Measurements from ENCODE around the gene MIPEP.
"Not testable (repeated sequence)": the region's sequence is repeated elsewhere in the genome, so short reads cannot be mapped to it uniquely, and the experiment has no call there.

The MIPEP gene

GRCh38 chr13:23749288-23749873 is 139.8 kb downstream of the MIPEP start:
- TF ChIP-seq, protein P1, sequence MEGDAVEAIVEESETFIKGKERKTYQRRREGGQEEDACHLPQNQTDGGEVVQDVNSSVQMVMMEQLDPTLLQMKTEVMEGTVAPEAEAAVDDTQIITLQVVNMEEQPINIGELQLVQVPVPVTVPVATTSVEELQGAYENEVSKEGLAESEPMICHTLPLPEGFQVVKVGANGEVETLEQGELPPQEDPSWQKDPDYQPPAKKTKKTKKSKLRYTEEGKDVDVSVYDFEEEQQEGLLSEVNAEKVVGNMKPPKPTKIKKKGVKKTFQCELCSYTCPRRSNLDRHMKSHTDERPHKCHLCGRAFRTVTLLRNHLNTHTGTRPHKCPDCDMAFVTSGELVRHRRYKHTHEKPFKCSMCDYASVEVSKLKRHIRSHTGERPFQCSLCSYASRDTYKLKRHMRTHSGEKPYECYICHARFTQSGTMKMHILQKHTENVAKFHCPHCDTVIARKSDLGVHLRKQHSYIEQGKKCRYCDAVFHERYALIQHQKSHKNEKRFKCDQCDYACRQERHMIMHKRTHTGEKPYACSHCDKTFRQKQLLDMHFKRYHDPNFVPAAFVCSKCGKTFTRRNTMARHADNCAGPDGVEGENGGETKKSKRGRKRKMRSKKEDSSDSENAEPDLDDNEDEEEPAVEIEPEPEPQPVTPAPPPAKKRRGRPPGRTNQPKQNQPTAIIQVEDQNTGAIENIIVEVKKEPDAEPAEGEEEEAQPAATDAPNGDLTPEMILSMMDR (conservative IDR thresholded peaks at IDR 0.05; ENCODE audit: low read depth, low read length): no peak
- no peak overlapping the region for H3K4me3 ChIP-seq (ENCODE audit: low read length)
- DNase-seq (ENCODE audit: low read depth): no peak

GRCh38 chr13:23748109-23748990 is 140.8 kb downstream of the MIPEP start:
- H3K4me3 ChIP-seq (ENCODE audit: low read length): no peak overlapping the region
- DNase-seq (ENCODE audit: low read depth): no peak
- TF ChIP-seq, protein P1 (conservative IDR thresholded peaks at IDR 0.05; ENCODE audit: low read depth, low read length): no peak

GRCh38 chr13:23746141-23746540 is 143.1 kb downstream of the MIPEP start:
- DNase-seq (ENCODE audit: low read depth); H3K4me3 ChIP-seq (ENCODE audit: low read length): not testable (repeated sequence)

DNA sequence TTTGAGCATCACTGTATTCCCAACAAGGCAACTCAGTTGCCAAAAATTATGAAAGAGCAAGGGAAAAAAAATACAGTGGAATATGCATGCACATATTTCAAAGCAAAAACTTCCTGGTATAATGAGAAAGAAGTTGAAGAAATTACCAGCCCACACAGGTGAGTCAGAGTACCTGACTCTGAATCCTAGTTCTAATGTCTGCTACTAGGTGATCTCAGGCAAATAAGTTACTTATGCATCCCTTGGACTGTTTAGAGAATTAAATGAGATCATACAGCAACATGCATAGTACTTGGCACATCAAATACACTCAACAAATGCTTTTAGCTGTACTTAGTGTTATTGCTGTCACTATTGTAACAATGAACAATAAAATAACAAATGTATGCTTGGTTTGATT is 144.9 kb downstream of the MIPEP start:
- H3K4me3 ChIP-seq (ENCODE audit: low read length): no peak overlapping the region

GRCh38 chr13:23743278-23744076 is 145.7 kb downstream of the MIPEP start:
- TF ChIP-seq, protein P1 (conservative IDR thresholded peaks at IDR 0.05; ENCODE audit: low read depth, low read length): no peak
- no peak for DNase-seq (ENCODE audit: low read depth)
- H3K4me3 ChIP-seq (ENCODE audit: low read length): no peak overlapping the region

More for the DNA sequence above, 144.9 kb downstream of the MIPEP start:
- no peak for DNase-seq (ENCODE audit: low read depth)
- TF ChIP-seq, protein P1 (conservative IDR thresholded peaks at IDR 0.05; ENCODE audit: low read depth, low read length): no peak

DNA sequence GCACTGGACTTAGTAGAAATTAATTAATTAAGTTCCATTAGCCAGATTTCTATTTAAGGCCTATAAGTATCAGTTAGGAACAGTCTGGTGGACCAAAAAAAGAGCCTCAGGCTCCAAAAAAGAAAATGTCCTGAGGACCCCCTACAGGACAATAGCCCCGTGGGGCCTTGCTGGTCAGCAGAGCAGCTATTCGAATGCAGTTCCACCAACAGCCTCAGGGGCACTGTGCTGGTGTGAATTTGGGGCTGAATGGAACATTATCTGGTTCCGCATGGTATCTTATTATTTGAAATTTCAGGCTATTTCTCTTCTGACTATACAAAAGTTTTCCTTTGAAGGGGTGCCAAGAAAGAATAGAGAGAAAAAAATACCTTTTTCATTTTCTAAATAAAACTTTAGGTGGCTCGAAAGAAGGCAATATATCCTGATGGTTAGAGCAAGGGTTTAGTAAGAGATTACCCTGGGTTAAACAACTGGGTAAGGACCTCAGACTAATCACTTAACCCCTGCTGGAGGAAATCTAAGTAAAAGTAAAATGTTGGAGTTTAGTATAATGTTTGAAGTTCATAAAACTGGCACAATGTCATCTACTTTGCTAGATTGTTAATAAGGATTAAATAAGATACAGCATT is 147.2 kb downstream of the MIPEP start:
- H3K4me3 ChIP-seq (ENCODE audit: low read length): no peak overlapping the region
- TF ChIP-seq, protein P1 (conservative IDR thresholded peaks at IDR 0.05; ENCODE audit: low read depth, low read length): peak; percentile 71
- DNase-seq (ENCODE audit: low read depth): no peak

- TF ChIP-seq, protein P1 (conservative IDR thresholded peaks at IDR 0.05; ENCODE audit: low read depth, low read length): no peak
- H3K4me3 ChIP-seq (ENCODE audit: low read length): no peak overlapping the region
- DNase-seq (ENCODE audit: low read depth): no peak
Measured at GRCh38 chr13:23740002-23740401, 149.2 kb downstream of the MIPEP start.
